Caco-2 (cell line): ENCODE results near the gene DDN. TPM values are rescaled to one million over a fixed set of nuclear protein-coding genes. Genes with fewer than 3 reads are reported as not detected.

Experiments
- BruUV-seq: library from RNA; stranded (reverse); fragments of 400-500 nt; replicated peaks from 2 replicates; lab custom pipeline; 2021; lab: Mats Ljungman, UMichigan
- CTCF ChIA-PET: fragments of 300-600 bp; sonication (Branson Sonifier 250); formaldehyde crosslinking; loops from one replicate; lab custom pipeline; 2022; ENCODE audit warnings: antibody characterized with exemption; lab: Charles Lee
- POLR2A ChIA-PET: fragments of 300-600 bp; sonication (Branson Sonifier 250); formaldehyde crosslinking; loops from one replicate; lab custom pipeline; 2022; ENCODE audit warnings: antibody characterized with exemption; lab: Charles Lee
- DNase-seq, 2 experiments: peaks; one replicate each; pipeline versions ENCODE4 v3.0.0 to v3.0.0-alpha.2; 2020 to 2022
- H3K27me3 ChIP-seq: replicated peaks from 2 replicates; pipeline ENCODE4 v1.6.0; 2011; ENCODE audit warnings: low read length; ENCODE audit not compliant: control insufficient read depth, insufficient read depth
- H3K36me3 ChIP-seq: 2 replicates; pipeline ENCODE4 v1.5.1; 2011; ENCODE audit warnings: low read length; ENCODE audit not compliant: control insufficient read depth, insufficient read depth
- H3K4me1 ChIP-seq: fragments of 250-450 bp; sonication (Bioruptor Pico); 2 replicates; pipeline ENCODE4 v1.5.1; 2020; ENCODE audit warnings: mild to moderate bottlenecking
- H3K4me3 ChIP-seq: 2 replicates; pipeline ENCODE4 v1.5.1; 2011; ENCODE audit warnings: low read depth, mild to moderate bottlenecking, control low read depth, low read length
- H3K9me3 ChIP-seq: fragments of 250-450 bp; sonication (Bioruptor Pico); 2 replicates; pipeline ENCODE4 v1.5.1; 2020; ENCODE audit warnings: mild to moderate bottlenecking, moderate library complexity
- H3K27ac Mint-ChIP-seq: one replicate; pipeline ENCODE4 v1.8.0; 2022; ENCODE audit warnings: mixed read lengths; ENCODE audit not compliant: unreplicated experiment
- H3K27me3 Mint-ChIP-seq: one replicate; pipeline ENCODE4 v1.8.0; 2022; ENCODE audit warnings: mixed read lengths; ENCODE audit not compliant: insufficient read depth, unreplicated experiment
- H3K36me3 Mint-ChIP-seq: one replicate; pipeline ENCODE4 v1.8.0; 2022; ENCODE audit warnings: mild to moderate bottlenecking, mixed read lengths; ENCODE audit not compliant: insufficient read depth, unreplicated experiment
- H3K4me1 Mint-ChIP-seq: one replicate; pipeline ENCODE4 v1.8.0; 2022; ENCODE audit warnings: low read depth, mixed read lengths; ENCODE audit not compliant: unreplicated experiment
- H3K4me3 Mint-ChIP-seq: one replicate; pipeline ENCODE4 v1.8.0; 2022; ENCODE audit warnings: mild to moderate bottlenecking, moderate library complexity, mixed read lengths; ENCODE audit not compliant: unreplicated experiment
- H3K9me3 Mint-ChIP-seq: one replicate; pipeline ENCODE4 v1.8.0; 2022; ENCODE audit warnings: mixed read lengths; ENCODE audit not compliant: unreplicated experiment
- intact Hi-C: fragments of 100-400 bp; cut with micrococcal nuclease; formaldehyde crosslinking; loops from one replicate; pipeline ENCODE4 v1.10.0; 2022; ENCODE audit not compliant: unreplicated experiment
- total RNA-seq: library from RNA; stranded (reverse); gene quantifications from 2 replicates; pipeline ENCODE4 v1.2.3, GENCODE V29; 2022
- TF ChIP-seq, protein P1 (sequence below), 2 experiments: fragments of 200-600 bp in 1 of 2; IDR thresholded peaks; 1 replicate in 1 of 2; 2 replicates in 1 of 2; pipeline versions ENCODE4 v1.5.1 to v1.8.0; 2011 to 2022; ENCODE audit warnings: antibody characterized with exemption in 1 of 2, control low read depth in 1 of 2, inconsistent platforms in 1 of 2, low read depth in 1 of 2, low read length in 1 of 2, mild to moderate bottlenecking in 1 of 2, moderate library complexity in 1 of 2; ENCODE audit not compliant: insufficient read depth in 1 of 2, severe bottlenecking in 1 of 2, unreplicated experiment in 1 of 2

DDN gene
- total RNA-seq, 1 experiment from 2014 or later, result 1.9 TPM

DNA sequence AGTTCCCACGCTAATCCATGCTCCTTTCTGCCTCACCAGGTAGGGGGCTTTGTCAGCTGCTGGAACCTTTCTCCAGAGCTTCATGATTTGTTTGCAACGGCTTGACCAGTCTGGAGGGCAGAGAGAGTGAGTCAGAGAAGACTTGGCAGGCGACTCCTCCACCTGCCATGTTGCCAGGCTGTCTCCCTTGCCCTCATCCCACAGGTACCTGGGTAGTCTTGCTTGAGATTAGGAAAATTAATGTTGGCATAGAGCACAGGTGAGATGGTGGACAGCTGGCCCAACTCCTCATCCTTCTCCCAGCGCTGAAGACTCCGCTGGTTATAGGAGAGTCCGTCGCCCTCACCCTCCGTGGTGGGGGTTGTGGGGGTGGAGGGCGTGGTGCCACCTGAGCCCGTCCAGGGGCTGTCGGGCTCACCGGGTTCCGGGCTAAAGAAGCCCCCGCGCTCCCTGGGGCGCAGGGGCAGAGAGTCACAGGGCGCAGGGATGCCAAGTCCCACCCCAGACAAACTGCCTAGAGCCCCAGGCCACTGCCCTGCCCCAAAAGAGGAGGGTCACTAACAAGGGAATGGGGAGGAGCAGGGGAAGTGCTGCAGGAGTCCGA is 42.8 kb upstream of the DDN start:
- Histone ChIP-seq H3K9me3 (no peaks in the 10 kb centered on the region), H3K4me1 (no peaks in the 10 kb centered on the region), H3K36me3 (peaks cover 13% of the 10 kb centered on the region), H3K27me3 (no peaks in the 10 kb centered on the region), H3K4me3 (no peak overlapping the region)
- no TSS peak for BruUV-seq
- no peak for DNase-seq
- Mint-ChIP-seq H3K4me1 (no peaks in the 10 kb centered on the region), H3K27ac (no peak overlapping the region), H3K4me3 (no peak overlapping the region), H3K36me3 (peaks cover 96% of the 10 kb centered on the region), H3K27me3 (no peaks in the 10 kb centered on the region), H3K9me3 (no peaks in the 10 kb centered on the region)
- TF ChIP-seq, protein P1, sequence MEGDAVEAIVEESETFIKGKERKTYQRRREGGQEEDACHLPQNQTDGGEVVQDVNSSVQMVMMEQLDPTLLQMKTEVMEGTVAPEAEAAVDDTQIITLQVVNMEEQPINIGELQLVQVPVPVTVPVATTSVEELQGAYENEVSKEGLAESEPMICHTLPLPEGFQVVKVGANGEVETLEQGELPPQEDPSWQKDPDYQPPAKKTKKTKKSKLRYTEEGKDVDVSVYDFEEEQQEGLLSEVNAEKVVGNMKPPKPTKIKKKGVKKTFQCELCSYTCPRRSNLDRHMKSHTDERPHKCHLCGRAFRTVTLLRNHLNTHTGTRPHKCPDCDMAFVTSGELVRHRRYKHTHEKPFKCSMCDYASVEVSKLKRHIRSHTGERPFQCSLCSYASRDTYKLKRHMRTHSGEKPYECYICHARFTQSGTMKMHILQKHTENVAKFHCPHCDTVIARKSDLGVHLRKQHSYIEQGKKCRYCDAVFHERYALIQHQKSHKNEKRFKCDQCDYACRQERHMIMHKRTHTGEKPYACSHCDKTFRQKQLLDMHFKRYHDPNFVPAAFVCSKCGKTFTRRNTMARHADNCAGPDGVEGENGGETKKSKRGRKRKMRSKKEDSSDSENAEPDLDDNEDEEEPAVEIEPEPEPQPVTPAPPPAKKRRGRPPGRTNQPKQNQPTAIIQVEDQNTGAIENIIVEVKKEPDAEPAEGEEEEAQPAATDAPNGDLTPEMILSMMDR (IDR thresholded peaks at IDR 0.05; ENCODE audit: insufficient read depth in 1 of 2, low read depth in 1 of 2, low read length in 1 of 2, severe bottlenecking in 1 of 2, unreplicated experiment in 1 of 2), result no peak
- intact Hi-C loops, result no loop called here
- ChIA-PET CTCF (no interaction called here), POLR2A (interaction anchor here (0.5 kb wide), 1 partner anchor 281 kb away, joined by 4 read pairs; the partner anchor contains the start of gene TROAP)

DNA sequence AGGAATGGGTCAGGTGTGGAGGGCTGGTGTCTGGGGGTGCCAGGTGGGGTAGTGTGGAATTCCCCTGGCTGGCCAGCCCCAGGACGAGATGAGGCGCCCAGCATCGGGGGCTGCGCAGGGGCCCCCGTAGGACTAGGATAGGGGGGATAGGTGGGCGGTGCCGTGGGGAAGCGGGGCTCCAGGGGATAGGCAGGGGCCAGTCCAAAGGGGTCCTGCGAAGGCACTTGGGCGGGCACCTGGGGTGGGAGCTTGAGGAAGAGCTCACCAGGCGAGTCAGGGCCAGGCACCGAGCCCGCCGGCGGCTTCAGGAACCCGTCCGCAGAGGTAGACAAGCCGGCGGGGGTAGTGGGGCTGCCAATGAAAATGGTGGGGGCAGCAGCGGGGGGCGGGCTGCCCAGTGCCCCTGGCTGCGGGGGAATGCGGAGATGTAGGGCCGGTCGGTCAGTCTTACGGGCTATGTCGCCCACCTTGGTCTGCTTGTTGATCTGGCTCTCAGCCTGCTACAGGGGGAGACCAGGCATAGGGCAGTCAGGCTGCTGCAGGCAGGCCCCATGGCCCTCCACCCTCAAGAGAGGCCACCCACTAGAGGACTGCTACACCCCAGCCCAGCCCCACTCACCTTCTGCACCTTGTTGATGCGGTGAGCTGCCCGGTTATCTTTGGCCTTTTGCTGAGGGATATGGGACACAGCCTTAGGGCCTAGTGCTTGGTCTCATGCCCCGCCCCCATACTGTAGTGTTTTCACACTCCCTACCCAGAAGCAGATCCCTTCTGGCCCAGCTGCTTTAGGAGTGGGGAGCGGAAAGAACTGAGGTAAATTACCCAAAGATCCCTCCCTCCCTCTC is 42.1 kb upstream of the DDN start:
- Mint-ChIP-seq H3K4me3 (no peak overlapping the region), H3K9me3 (no peaks in the 10 kb centered on the region), H3K4me1 (no peaks in the 10 kb centered on the region), H3K27ac (no peak overlapping the region), H3K36me3 (peaks cover 96% of the 10 kb centered on the region), H3K27me3 (no peaks in the 10 kb centered on the region)
- intact Hi-C loops, result no loop called here
- Histone ChIP-seq H3K36me3 (peaks cover 11% of the 10 kb centered on the region), H3K27me3 (no peaks in the 10 kb centered on the region), H3K4me3 (no peak overlapping the region), H3K4me1 (no peaks in the 10 kb centered on the region), H3K9me3 (no peaks in the 10 kb centered on the region)
- TF ChIP-seq, protein P1 (IDR thresholded peaks at IDR 0.05; ENCODE audit: insufficient read depth in 1 of 2, low read depth in 1 of 2, low read length in 1 of 2, severe bottlenecking in 1 of 2, unreplicated experiment in 1 of 2), result no peak
- CTCF ChIA-PET, result no interaction called here
- POLR2A ChIA-PET, result interaction anchor here (0.5 kb wide), 1 partner anchor 282 kb away, joined by 4 read pairs; the partner anchor contains the start of gene TROAP
- BruUV-seq, result no TSS peak
- DNase-seq, result no peak

DNA sequence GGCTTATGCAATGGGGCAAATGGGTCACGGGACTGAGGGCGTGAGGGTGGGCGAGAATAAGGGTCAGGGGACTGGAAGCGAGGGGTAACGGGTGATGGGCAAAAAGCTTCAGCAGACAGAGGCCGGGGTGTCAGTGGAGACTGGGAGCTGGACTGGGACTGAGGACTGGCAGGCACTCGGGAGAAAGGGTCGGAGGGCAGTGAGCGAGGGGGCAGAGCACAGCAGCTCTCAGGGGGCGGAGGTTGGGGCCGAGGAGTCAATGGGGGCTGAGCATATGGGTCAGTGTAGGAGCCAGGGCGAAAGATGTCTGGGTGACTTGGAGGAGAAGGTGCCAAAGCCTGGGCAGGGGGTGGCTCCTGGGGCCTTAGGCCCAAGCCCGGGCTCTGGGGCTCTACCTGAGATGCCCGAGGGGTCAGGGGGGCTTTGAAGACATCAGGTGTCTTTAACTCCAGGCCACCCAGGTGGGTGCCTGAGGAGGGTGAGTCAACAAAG is 41.2 kb upstream of the DDN start:
- ChIA-PET POLR2A (no interaction called here), CTCF (interaction anchor here (0.6 kb wide), 1 partner anchor 121 kb away, joined by 7 read pairs; no protein-coding TSS in a partner anchor)
- intact Hi-C loops, result no loop called here
- Mint-ChIP-seq H3K36me3 (peaks cover 92% of the 10 kb centered on the region), H3K27ac (no peak overlapping the region), H3K9me3 (no peaks in the 10 kb centered on the region), H3K27me3 (no peaks in the 10 kb centered on the region), H3K4me3 (no peak overlapping the region), H3K4me1 (no peaks in the 10 kb centered on the region)
- Histone ChIP-seq H3K4me1 (no peaks in the 10 kb centered on the region), H3K4me3 (no peak overlapping the region), H3K9me3 (no peaks in the 10 kb centered on the region), H3K27me3 (no peaks in the 10 kb centered on the region), H3K36me3 (peaks cover 11% of the 10 kb centered on the region)
- TF ChIP-seq, protein P1 (IDR thresholded peaks at IDR 0.05; ENCODE audit: insufficient read depth in 1 of 2, low read depth in 1 of 2, low read length in 1 of 2, severe bottlenecking in 1 of 2, unreplicated experiment in 1 of 2), result no peak
- no TSS peak for BruUV-seq
- no peak for DNase-seq
